Psoas muscle (tissue), 8 donors: ENCODE data around the gene WBP2. TPM values are rescaled to one million over a fixed set of nuclear protein-coding genes. Genes with fewer than 3 reads are reported as not detected.

Experiments used
- ATAC-seq, 4 donors: fragments of 200-7000 bp; cut with Tn5 transposase; one replicate each; pipeline ENCODE4 v1.9.1; 2020; ENCODE audit warnings: moderate library complexity in 3 of 4, mild to moderate bottlenecking in 2 of 4
- DNase-seq, 2 donors: peaks; one replicate each; pipeline ENCODE4 v3.0.0-alpha.2; 2020
- H3K27ac ChIP-seq: fragments of 200-600 bp; one replicate; pipeline ENCODE4 v1.8.0; 2022
- H3K27me3 ChIP-seq, 3 donors: fragments of 200-600 bp in 1 of 3; one replicate each; pipeline versions ENCODE4 v1.6.1 to v1.8.0; 2013 to 2022; ENCODE audit warnings: low read length in 2 of 3, mild to moderate bottlenecking in 2 of 3, moderate library complexity in 1 of 3; ENCODE audit not compliant: insufficient read depth in 3 of 3
- H3K36me3 ChIP-seq, 2 donors: fragments of 200-600 bp in 1 of 2; one replicate each; pipeline versions ENCODE4 v1.6.1 to v1.8.0; 2013 to 2022; ENCODE audit warnings: low read depth in 1 of 2, mild to moderate bottlenecking in 1 of 2, moderate library complexity in 1 of 2; ENCODE audit not compliant: insufficient read depth in 1 of 2
- H3K4me1 ChIP-seq: fragments of 200-600 bp; one replicate; pipeline ENCODE4 v1.8.0; 2022
- H3K4me3 ChIP-seq: fragments of 200-600 bp; one replicate; pipeline ENCODE4 v1.8.0; 2022; ENCODE audit warnings: mild to moderate bottlenecking
- H3K9me3 ChIP-seq: fragments of 200-600 bp; one replicate; pipeline ENCODE4 v1.8.0; 2022
- CTCF ChIP-seq: fragments of 200-600 bp; IDR thresholded peaks from one replicate; pipeline ENCODE4 v1.8.0; 2022; ENCODE audit warnings: antibody characterized with exemption
- WGBS, 3 donors: extraction: QIAGEN DNeasy Blood & Tissue Kit; methylation state at CpG; one replicate each; pipeline versions ENCODE4 v1.1.6 to v1.1.7; 2013; 5-methylcytosine and 5-hydroxymethylcytosine counted together
- intact Hi-C, 2 donors: fragments of 100-400 bp; cut with DNase I; formaldehyde crosslinking; loops; one replicate each; pipeline versions ENCODE4 v1.11.0 to v1.14.2; 2022
- polyA plus RNA-seq, 3 donors: library from polyadenylated mRNA; stranded (reverse); fragments of 200-250 nt; gene quantifications; one replicate each; pipeline ENCODE4 v1.2.3, GENCODE V29; 2013
- total RNA-seq, 4 donors: library from RNA; stranded (reverse); fragmentation: NEBNext Ultra II Directional in 2 of 4; extraction: Animal tissue kit (Norgen Biotek cat#: 25700) in 2 of 4; gene quantifications; one replicate each; pipeline versions ENCODE4 v1.2.1 to v1.2.4, GENCODE V29; 2021 to 2023
- donor health status: healthy with polysubstance abuse.
- donor health status: DM: no; HTN: no; CAD: no; lungs with moderate emphysema.
- donor health status: Bipolar disorder and iron deficiency.
- donor health status: healthy.
- donor health status: DM: yes; HTN: yes; CAD: no.
- donor health status: DM: no; HTN: no; CAD: no.
- donor health status: DM: no; HTN: no; CAD: no.
- donor health status: DM: yes; HTN: yes; CAD: no.

The WBP2 gene
- total and polyA plus RNA-seq, 7 donors, result 109 to 278 (median 149) TPM

DNA sequence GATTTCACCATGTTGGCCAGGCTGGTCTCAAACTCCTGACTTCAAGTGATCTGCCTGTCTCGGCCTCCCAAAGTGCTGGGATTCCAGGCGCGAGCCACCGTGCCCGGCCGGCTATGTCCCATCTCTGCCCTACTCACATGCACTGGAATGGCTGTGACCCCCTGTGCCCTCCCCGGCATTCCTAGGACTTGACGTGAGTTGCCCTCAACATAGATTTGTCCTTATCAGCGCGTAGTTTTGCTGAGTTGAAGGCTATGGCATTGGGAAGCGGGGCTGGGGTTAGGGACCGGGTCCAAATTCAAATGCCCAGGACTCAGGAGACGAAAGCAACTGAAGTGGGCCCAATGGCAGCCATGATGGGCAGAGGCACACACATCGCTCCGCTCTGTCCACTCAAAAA is 16.7 kb downstream of the WBP2 start:
- Histone ChIP-seq H3K4me3 (no peak overlapping the region), H3K9me3 (no peaks in the 10 kb centered on the region), H3K4me1 (no peaks in the 10 kb centered on the region), H3K27ac (no peak overlapping the region), H3K27me3 (no peaks in the 10 kb centered on the region), H3K36me3 (peaks cover 0 to 39% of the 10 kb centered on the region in 2 donors)
- no peak for DNase-seq
- ATAC-seq, result no peak
- intact Hi-C loops, result no loop called here
- no peak for TF ChIP-seq CTCF
- WGBS, 3 donors, result 94 to 96% (median 95%) methylated on average over 15 of the region's 15 CpGs

- H3K4me1 ChIP-seq, result no peaks in the 10 kb centered on the region
Measured at GRCh38 chr17:75837899-75838298, 17.2 kb downstream of the WBP2 start.

GRCh38 chr17:75836605-75837004 is 18.5 kb downstream of the WBP2 start:
- Histone ChIP-seq H3K9me3 (no peaks in the 10 kb centered on the region), H3K4me3 (no peak overlapping the region), H3K4me1 (no peaks in the 10 kb centered on the region), H3K27ac (no peak overlapping the region), H3K27me3 (no peaks in the 10 kb centered on the region), H3K36me3 (peaks cover 0 to 50% of the 10 kb centered on the region in 2 donors)
- ATAC-seq, result no peak
- DNase-seq, result no peak
- intact Hi-C loops, result no loop called here
- no peak for TF ChIP-seq CTCF
- WGBS, 3 donors, result 83 to 93% (median 93%) methylated on average over 9 of the region's 9 CpGs

More at GRCh38 chr17:75837899-75838298, 17.2 kb downstream of the WBP2 start:
- no peaks in the 10 kb centered on the region for H3K9me3 ChIP-seq
- no peak overlapping the region for H3K27ac ChIP-seq
- DNase-seq (no peak), ATAC-seq (no peak)
- TF ChIP-seq CTCF, result no peak
- no peak overlapping the region for H3K4me3 ChIP-seq
- no peaks in the 10 kb centered on the region for H3K27me3 ChIP-seq
- intact Hi-C loops, result no loop called here
- WGBS, 3 donors, result 59 to 71% (median 63%) methylated on average over 7 of the region's 7 CpGs
- H3K36me3 ChIP-seq, result peaks cover 0 to 44% of the 10 kb centered on the region in 2 donors

DNA sequence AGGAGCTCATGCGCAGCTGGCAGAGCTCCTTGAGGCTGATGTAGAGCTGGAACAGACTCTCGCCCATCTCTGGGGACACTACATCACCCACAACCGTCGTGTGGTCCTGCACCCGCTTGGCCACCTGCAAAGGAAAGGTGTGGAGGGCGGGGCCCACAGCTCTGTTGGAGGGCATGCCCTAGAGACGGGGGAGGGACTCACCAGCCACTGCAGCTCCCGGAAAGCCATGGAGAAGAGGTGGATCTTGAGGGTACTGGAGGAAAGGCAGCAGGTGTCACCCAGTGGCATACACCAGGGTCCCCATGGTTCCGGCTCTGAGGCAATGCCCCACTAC is 19.5 kb downstream of the WBP2 start:
- Histone ChIP-seq H3K36me3 (peaks cover 0 to 53% of the 10 kb centered on the region in 2 donors), H3K4me1 (no peaks in the 10 kb centered on the region), H3K9me3 (no peaks in the 10 kb centered on the region), H3K4me3 (no peak overlapping the region), H3K27ac (no peak overlapping the region), H3K27me3 (no peaks in the 10 kb centered on the region)
- 74 to 78% (median 75%) methylated on average over 9 of the region's 9 CpGs for WGBS, 3 donors
- no peak for TF ChIP-seq CTCF
- intact Hi-C loops, result no loop called here
- DNase-seq (no peak), ATAC-seq (no peak)

GRCh38 chr17:75834928-75835653 is 20.0 kb downstream of the WBP2 start:
- intact Hi-C loops, result no loop called here
- ATAC-seq (no peak), DNase-seq (no peak)
- no peaks in the 10 kb centered on the region for H3K27me3 ChIP-seq
- no peaks in the 10 kb centered on the region for H3K4me1 ChIP-seq
- TF ChIP-seq CTCF, result no peak
- no peak overlapping the region for H3K4me3 ChIP-seq
- H3K27ac ChIP-seq, result no peak overlapping the region
- H3K36me3 ChIP-seq, result peaks cover 0 to 51% of the 10 kb centered on the region in 2 donors
- 46 to 60% (median 53%) methylated on average over 23 to 24 of the region's 24 CpGs for WGBS, 3 donors
- H3K9me3 ChIP-seq, result no peaks in the 10 kb centered on the region
